Endothelial cell of umbilical vein (primary cell): ENCODE measurements around the gene RNF214. TPM values are rescaled to one million over a fixed set of nuclear protein-coding genes. Genes with fewer than 3 reads are reported as not detected.
"Not testable (repeated sequence)": the region's sequence is repeated elsewhere in the genome, so short reads cannot be mapped to it uniquely, and the experiment has no call there.

Experiments used
- BruUV-seq: library from RNA; stranded (reverse); fragments of 400-500 nt; replicated peaks from 2 replicates; lab custom pipeline; 2021; lab: Mats Ljungman, UMichigan
- CTCF ChIA-PET: fragments of 300-600, 350-600 bp; sonication (Branson Sonifier 250); formaldehyde crosslinking; loops from one replicate; lab custom pipeline; 2021; ENCODE audit warnings: antibody characterized with exemption, inconsistent platforms; lab: Charles Lee
- POLR2A ChIA-PET: fragments of 300-600, 350-600 bp; sonication (Branson Sonifier 250); formaldehyde crosslinking; loops from one replicate; lab custom pipeline; 2021; ENCODE audit warnings: antibody characterized with exemption, inconsistent platforms; lab: Charles Lee
- DNase-seq: peaks from one replicate; pipeline ENCODE4 v3.0.0-alpha.2; 2011; ENCODE audit warnings: low read depth, low spot score
- FAIRE-seq: peaks from 2 replicates; lab custom pipeline; 2011; peaks lifted over from hg19 to GRCh38; lab: Jason Lieb, UNC
- H2AFZ ChIP-seq: 2 replicates; pipeline ENCODE4 v1.6.0; 2012; ENCODE audit warnings: low read depth, low read length, control low read depth, inconsistent platforms
- H3K27ac ChIP-seq: 2 replicates; pipeline ENCODE4 v1.5.1; 2011; ENCODE audit warnings: low read depth, mild to moderate bottlenecking, control low read depth, low read length, moderate library complexity; ENCODE audit not compliant: insufficient read depth
- H3K27me3 ChIP-seq, 2 experiments: 2 replicates each; pipeline versions ENCODE4 v1.6.0 to v1.6.1; 2011; ENCODE audit warnings: low read length in 2 of 2, mixed read lengths in 1 of 2; ENCODE audit not compliant: control insufficient read depth in 2 of 2, insufficient read depth in 2 of 2
- H3K36me3 ChIP-seq, 2 experiments: 2 replicates in 1 of 2; 3 replicates in 1 of 2; pipeline ENCODE4 v1.5.1; 2011; ENCODE audit warnings: low read length in 2 of 2, mild to moderate bottlenecking in 1 of 2, moderate library complexity in 1 of 2; ENCODE audit not compliant: control insufficient read depth in 2 of 2, insufficient read depth in 2 of 2; ENCODE audit errors: extremely low read depth in 1 of 2
- H3K4me1 ChIP-seq: 3 replicates; pipeline ENCODE4 v1.5.1; 2011; ENCODE audit warnings: mild to moderate bottlenecking, low read length; ENCODE audit not compliant: control insufficient read depth, insufficient read depth; ENCODE audit errors: extremely low read depth
- H3K4me2 ChIP-seq: 2 replicates; pipeline ENCODE4 v1.6.1; 2011; ENCODE audit warnings: low read length, control low read depth, mixed read lengths; ENCODE audit not compliant: insufficient read depth
- H3K4me3 ChIP-seq, 3 experiments: fragments of 200-600 bp in 1 of 3; sonication (generic), shearing (Covaris generic) in 1 of 3; replicated peaks in 1 of 3; 2 replicates each; pipeline ENCODE4 v1.5.1; 2011 to 2016; ENCODE audit warnings: control low read depth in 3 of 3, low read length in 3 of 3, mild to moderate bottlenecking in 2 of 3, inconsistent platforms in 1 of 3, low read depth in 1 of 3, moderate library complexity in 1 of 3; ENCODE audit not compliant: insufficient read depth in 1 of 3
- H3K79me2 ChIP-seq: 2 replicates; pipeline ENCODE4 v1.6.0; 2012; ENCODE audit warnings: low read length, inconsistent platforms; ENCODE audit not compliant: control insufficient read depth, insufficient read depth
- H3K9ac ChIP-seq: replicated peaks from 2 replicates; pipeline ENCODE3; 2011; ENCODE audit warnings: low read length, control low read depth; ENCODE audit not compliant: insufficient read depth; ENCODE audit errors: extremely low read depth
- H3K9me1 ChIP-seq: replicated peaks from 3 replicates; pipeline ENCODE4 v1.6.0; 2011; ENCODE audit warnings: mild to moderate bottlenecking, low read length; ENCODE audit not compliant: control insufficient read depth, insufficient read depth; ENCODE audit errors: extremely low read depth
- H3K9me3 ChIP-seq: replicated peaks from 2 replicates; pipeline ENCODE4 v1.5.1; 2012; ENCODE audit warnings: low read length, inconsistent platforms; ENCODE audit not compliant: control insufficient read depth, insufficient read depth
- H4K20me1 ChIP-seq: replicated peaks from 2 replicates; pipeline ENCODE3; 2011; ENCODE audit warnings: mild to moderate bottlenecking, low read length; ENCODE audit not compliant: control insufficient read depth, insufficient read depth; ENCODE audit errors: extremely low read depth
- dilution Hi-C: fragments of 300-500 bp; cut with MboI; formaldehyde crosslinking; loops from one replicate; pipeline ENCODE4 v1.15.0; 2019; ENCODE audit warnings: low sequenced_read_pairs; ENCODE audit not compliant: extremely low pct_ligation_motif_present
- intact Hi-C: fragments of 100-400 bp; cut with micrococcal nuclease; formaldehyde crosslinking; loops from one replicate; pipeline ENCODE4 v1.10.0; 2022
- polyA plus RNA-seq, 4 experiments: library from polyadenylated mRNA; depleted of rRNA in 3 of 4; stranded (reverse) in 3 of 4; unstranded in 1 of 4; fragments of >200 nt; gene quantifications; 2 replicates each; pipeline versions ENCODE4 v1.2.1 to v1.2.3, GENCODE V29; 2011 to 2012; ENCODE audit warnings: missing spikeins in 1 of 4
- total RNA-seq: library from RNA; stranded (reverse); gene quantifications from 2 replicates; pipeline ENCODE4 v1.2.3, GENCODE V29; 2021

Gene RNF214
- total and polyA plus RNA-seq, 2 donors (not counting 3 experiments of a cell fraction or from before 2014, with no cell fraction given), result 24.3 to 28.2 TPM

DNA sequence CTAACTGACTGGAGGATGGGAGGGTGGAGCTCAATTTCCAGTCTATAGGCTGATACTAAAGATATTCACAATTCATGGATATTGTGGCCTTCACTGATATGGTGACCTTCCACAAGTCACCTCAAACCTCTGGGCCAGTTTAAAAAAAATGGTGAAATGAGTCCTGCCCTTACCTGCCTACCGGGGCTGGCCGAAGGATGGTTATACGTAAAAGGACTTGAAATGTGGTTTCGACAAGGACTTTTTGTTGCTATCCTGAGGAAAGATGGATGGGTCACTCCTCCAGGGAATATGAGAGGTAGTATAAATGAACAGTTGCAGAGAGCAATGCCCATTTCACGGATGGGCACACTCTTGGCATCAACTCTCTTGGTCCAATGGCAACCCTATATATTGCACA, 25.0 kb upstream of the RNF214 start:
- FAIRE-seq, H3K27me3 ChIP-seq, H4K20me1 ChIP-seq, H3K4me1 ChIP-seq, dilution Hi-C loops, H3K4me3 ChIP-seq, H3K36me3 ChIP-seq, H3K79me2 ChIP-seq, CTCF ChIA-PET, H3K27ac ChIP-seq, H3K4me2 ChIP-seq, DNase-seq, H3K9me1 ChIP-seq, H3K9ac ChIP-seq, BruUV-seq, POLR2A ChIA-PET, H3K9me3 ChIP-seq, H2AFZ ChIP-seq: not testable (repeated sequence)
- intact Hi-C loops, result loop anchor here (5.0 kb wide), 1 partner anchor 75 kb away; no protein-coding TSS in a partner anchor

DNA sequence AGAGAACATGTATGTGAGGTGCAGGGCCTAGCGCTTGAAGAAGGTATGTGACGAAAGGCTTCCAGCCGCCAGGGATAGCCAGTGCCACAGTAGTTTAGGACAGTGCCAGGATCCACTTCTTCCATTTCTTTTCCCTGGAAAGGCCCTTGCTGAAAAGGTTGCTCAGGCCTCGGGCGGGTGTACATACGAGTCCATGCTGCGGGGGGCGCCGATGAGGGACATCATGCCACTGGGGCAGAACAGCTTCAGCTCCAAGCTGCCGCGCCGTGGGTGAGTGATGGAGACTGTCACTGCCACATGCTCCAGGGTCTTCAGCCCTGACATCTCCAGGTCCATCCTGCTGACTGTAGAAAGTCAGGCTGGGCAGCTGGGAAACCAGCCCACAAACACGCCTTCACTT, 23.8 kb upstream of the RNF214 start:
- H3K79me2 ChIP-seq, CTCF ChIA-PET: not testable (repeated sequence)
- FAIRE-seq, result peak; percentile 46

DNA sequence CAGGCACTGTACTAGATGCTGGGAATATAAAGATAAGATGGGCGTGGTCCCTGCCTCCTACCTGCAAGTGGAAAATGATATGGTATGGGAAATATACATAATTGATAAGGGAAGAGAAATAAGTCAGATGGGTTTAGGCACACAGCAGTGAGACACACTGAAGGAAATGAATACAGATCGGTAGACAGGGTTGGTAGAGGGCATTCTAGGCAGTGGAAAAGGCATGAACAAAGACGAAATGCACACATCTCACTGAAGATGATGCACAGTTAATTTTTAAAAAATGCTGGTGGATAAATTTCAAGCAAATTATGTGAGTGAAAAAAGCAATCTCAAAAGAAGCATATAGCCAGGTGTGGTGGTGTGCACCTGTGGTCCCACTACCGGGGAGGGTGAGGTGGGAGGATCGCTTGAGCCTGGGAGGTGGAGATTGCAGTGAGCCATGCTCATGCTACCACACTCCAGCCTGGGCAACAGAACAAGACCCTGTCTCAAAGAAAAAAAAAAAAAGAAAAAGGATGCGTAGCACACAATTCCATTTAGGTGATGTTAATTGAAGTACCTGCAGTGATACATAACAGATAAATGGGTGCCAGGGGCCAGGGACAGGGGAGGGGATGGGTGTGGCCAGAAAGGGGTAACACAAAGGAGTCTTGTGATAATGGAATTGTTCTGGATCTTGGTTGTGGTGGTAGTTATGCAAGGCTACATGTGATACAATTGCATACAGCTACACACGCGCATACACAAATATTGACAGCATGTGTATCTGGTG, 22.9 kb upstream of the RNF214 start:
- H3K9me3 ChIP-seq, FAIRE-seq, H3K4me3 ChIP-seq, BruUV-seq, H3K27ac ChIP-seq, H3K9me1 ChIP-seq, H3K9ac ChIP-seq, POLR2A ChIA-PET, H3K27me3 ChIP-seq, H4K20me1 ChIP-seq, dilution Hi-C loops, DNase-seq, H2AFZ ChIP-seq, H3K36me3 ChIP-seq, H3K4me1 ChIP-seq, H3K79me2 ChIP-seq, H3K4me2 ChIP-seq: not testable (repeated sequence)
- CTCF ChIA-PET, result interaction anchor here (1.5 kb wide), 1 partner anchor 29 kb away, joined by 4 read pairs; no protein-coding TSS in a partner anchor
- intact Hi-C loops, result loop anchor here (5.0 kb wide), 1 partner anchor 77 kb away; no protein-coding TSS in a partner anchor

More for the DNA sequence above, 23.8 kb upstream of the RNF214 start:
- H3K9me3 ChIP-seq, H3K4me3 ChIP-seq, H4K20me1 ChIP-seq, H2AFZ ChIP-seq, H3K36me3 ChIP-seq, DNase-seq, POLR2A ChIA-PET, dilution Hi-C loops, BruUV-seq, H3K27me3 ChIP-seq, H3K9me1 ChIP-seq, H3K4me2 ChIP-seq, H3K4me1 ChIP-seq, H3K9ac ChIP-seq, H3K27ac ChIP-seq: not testable (repeated sequence)
- intact Hi-C loops, result loop anchor here (5.0 kb wide), 1 partner anchor 76 kb away; no protein-coding TSS in a partner anchor
